HG03196 (cell line): Measurements from ENCODE around the gene EGLN1.
"Not testable (repeated sequence)": the region's sequence is repeated elsewhere in the genome, so short reads cannot be mapped to it uniquely, and the experiment has no call there.

Experiments used
- ATAC-seq: cut with Tn5 transposase; IDR thresholded peaks from one replicate; pipeline ENCODE4 v1.9.1; 2021; ENCODE audit not compliant: unreplicated experiment

The EGLN1 gene

DNA sequence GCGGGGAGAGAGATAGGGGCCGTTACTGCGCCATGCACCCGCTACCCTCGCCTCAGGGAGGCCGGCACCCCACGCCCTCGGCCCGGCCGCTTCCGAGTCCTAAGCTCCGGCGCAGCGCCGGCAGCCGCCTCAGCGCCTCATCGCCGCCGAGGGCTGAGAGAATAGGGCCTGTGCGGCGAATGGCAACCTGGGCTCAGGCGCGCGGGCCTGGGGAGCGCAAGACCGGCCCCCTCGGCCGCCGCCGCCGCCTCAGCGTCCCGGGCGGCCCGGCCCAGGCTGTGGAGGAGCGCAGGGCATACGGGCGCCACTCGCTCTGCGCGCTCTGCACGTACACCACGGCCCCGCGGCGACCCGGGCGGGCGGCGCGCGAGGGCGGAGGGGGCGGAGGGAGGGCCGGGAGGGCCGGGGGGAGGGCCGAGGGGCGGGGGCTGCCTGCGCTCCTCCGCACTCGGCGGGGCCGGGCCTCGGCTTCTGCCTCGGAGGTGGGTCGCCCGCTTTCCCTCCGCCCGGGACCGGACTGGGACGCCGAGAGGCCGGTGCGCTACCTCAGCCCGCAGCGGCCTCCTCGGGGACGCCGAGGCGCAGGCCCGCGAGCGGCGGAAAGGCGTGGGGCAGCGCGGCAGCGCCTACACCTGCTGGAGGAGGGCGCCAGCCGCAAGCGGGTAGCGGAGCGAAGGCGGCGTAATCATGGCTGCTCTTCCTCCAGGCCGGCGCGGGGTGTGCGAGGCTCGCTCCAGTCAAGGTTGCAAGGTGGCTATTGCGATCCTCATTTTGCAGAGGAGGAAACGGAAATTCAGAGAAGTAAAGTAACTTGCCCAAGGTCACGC, at the start of gene EGLN1:
TSS of gene EGLN1 (minus strand) at position 317 of the 827 bp plus-strand sequence. CDS start 399 bp downstream, outside the sequence.
- ATAC-seq: peak; percentile 81

DNA sequence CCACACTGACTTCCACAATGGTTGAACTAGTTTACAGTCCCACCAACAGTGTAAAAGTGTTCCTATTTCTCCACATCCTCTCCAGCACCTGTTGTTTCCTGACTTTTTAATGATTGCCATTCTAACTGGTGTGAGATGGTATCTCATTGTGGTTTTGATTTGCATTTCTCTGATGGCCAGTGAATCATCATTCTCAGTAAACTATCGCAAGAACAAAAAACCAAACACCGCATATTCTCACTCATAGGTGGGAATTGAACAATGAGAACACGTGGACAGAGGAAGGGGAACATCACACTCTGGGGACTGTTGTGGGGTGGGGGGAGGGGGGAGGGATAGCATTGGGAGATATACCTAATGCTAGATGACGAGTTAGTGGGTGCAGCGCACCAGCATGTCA, 49.4 kb upstream of the EGLN1 start:
- not testable (repeated sequence) for ATAC-seq

DNA sequence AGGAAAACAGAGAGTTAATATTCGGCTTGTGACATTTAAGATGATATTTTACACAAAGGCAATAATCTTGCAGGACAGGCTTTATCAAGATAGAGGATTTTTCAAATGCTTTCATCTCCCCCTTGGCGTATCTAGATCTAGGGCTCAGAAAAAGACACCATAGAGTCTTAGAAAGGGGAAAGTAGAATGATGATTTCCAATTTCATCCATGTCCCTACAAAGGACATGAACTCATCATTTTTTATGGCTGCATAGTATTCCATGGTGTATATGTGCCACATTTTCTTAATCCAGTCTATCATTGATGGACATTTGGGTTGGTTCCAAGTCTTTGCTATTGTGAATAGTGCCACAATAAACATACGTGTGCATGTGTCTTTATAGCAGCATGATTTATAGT, 48.9 kb upstream of the EGLN1 start:
- ATAC-seq: not testable (repeated sequence)

DNA sequence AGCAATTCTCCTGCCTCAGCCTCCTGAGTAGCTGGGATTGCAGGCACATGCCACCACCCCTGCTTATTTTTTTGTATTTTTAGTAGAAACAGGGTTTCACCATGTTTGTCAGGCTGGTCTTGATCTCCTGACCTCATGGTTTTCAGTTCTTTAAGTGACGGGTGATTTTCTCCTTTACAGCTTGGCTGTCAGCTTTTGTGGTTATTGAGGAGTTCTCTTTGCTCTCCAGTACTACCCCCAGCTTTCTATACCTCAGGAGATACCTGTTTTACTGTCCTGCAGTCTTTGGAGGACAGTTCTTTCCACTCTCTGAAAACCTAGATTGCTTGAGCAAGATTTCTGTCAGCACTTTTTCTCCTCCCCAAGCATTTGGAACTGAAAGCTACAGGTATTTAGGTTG, 45.9 kb upstream of the EGLN1 start:
- no peak for ATAC-seq

DNA sequence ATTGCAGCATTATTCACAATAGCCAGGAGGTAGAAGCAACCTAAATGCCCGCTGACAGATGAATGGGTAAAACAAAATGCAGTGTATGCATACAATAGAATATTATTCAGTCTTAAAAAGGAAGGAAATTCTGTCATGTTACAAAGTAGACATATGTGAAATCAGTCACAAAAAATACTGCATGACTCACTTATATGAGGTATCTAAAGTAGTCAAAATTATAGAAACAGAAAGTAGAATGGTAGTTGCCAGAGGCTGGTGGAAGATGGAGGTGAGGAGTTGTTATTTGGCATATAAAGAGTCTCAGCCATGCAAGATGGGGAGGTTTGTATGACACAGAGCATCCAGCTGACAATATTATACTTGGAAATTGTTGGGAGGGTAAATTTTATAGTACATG, 43.0 kb upstream of the EGLN1 start:
- no peak for ATAC-seq

DNA sequence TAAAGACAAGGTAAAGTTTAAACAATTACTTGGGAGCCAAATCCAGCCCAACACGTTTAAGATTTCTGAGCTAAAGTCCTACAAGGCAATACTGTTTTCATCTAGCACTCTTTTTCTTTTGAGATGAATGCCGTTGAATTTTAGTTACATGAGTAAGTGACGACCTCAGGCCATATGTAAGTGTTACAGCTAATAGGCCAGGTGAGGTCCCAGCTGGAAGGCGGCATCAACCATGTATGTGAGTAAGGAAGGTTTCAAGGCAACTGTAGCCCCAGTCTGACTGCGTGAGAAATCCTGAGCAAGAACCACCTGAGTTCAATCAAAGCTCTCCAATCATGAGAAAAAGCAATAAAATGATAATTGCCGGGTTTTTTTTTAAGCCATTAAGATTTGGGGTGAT, 41.5 kb upstream of the EGLN1 start:
- ATAC-seq: no peak

DNA sequence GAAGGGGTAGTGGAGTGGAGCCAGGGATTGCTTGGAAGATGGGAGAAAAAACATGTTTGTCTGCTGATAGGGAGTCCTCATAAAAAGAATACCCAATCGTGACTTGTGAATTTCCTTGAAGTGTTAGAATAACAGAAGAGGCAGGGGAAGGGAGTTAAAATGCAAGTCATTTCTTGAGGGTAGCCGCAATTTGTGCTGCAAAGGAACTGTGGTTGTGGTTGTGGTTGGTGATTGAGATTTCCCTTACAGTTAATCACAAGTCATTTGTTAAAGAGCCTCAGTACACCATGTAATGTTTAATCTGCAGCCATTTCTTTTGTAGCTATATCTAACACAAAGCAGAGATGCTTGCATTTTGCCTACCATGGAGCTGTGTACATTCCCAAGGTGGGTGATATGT, 38.5 kb upstream of the EGLN1 start:
- ATAC-seq: no peak

DNA sequence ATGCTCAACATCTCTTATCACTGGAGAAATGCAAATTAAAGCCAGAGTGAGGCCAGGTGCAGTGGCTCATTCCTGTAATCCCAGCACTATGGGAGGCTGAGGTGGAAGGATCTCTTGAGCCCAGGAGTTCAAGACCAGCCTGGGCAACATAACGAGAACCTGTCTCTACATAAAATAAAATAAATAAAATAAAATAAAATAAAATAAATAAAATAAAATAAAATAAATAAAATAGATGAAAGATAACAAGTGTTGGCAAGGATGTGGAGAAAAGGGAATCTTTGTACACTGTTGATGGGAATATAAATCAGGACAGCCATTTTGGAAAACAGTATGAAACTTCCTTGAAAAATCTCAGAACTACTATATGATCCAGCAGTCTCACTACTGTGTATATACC, 37.4 kb upstream of the EGLN1 start:
- not testable (repeated sequence) for ATAC-seq

DNA sequence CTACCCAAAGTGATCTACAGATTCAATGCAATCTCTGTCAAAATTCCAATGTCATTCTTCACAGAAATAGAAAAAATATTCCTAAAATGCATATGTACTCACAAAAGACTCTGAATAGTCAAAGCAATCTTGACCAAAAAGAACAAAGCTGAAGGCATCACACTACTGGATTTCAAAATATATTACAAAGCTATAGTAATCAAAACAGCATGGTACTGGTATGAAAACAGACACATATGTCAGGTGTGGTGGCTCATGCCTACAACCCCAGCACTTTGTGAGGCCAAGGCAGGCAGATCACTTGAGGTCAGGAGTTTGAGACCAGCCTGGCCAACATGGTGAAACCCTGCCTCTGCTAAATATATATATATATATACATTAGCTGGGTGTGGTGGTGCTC, 35.9 kb upstream of the EGLN1 start:
- not testable (repeated sequence) for ATAC-seq

DNA sequence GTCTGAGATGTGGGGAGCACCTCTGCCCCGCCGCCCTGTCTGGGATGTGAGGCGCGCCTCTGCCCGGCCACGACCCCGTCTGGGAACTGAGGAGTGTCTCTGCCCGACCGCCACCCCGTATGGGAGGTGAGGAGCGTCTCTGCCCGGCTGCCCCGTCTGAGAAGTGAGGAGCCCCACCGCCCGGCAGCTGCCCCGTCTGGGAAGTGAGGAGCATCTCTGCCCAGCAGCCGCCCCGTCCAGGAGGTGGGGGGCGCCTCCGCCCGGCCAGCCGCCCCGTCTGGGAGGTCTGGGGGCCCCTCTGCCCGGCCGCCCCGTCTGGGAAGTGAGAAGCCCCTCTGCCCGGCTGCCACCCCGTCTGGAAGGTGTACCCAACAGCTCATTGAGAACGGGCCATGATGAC, 32.0 kb upstream of the EGLN1 start:
- ATAC-seq: not testable (repeated sequence)

DNA sequence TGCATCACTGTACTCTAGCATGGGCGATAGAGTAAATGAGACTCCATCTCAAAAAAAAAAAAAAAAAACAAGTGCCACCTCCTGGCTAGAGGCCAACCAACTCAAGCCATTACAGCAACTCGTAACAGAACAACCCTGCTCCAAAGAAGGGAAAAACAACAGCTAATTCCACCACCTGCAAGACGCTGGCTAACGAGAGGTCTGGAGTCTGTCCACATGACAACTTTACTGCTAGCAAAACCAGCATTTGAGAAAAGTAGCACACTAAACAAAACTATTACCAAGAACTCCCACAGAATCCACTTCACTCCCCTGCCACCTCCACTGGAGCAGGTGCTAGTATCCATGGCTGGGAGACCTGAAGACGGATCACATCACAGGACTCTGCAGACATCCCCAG, 24.1 kb upstream of the EGLN1 start:
- ATAC-seq: no peak

DNA sequence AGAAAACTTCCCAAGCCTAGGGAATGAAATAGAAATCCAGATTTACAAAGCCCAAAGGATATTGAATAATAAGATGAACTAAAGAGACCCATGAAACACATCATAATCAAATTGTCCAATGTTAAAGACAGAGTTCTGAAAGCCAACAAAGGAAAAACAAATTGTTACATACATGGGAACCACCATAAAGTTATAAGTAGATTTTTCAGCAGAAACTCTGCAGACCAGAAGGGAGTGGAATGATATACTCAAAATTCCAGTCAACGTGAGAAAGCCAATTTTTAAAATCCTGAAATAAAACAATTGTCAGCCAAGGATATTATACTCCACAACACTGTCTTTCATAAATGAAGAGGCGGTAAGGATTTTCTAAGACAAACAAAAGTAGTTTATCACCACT, 22.0 kb upstream of the EGLN1 start:
- no peak for ATAC-seq

DNA sequence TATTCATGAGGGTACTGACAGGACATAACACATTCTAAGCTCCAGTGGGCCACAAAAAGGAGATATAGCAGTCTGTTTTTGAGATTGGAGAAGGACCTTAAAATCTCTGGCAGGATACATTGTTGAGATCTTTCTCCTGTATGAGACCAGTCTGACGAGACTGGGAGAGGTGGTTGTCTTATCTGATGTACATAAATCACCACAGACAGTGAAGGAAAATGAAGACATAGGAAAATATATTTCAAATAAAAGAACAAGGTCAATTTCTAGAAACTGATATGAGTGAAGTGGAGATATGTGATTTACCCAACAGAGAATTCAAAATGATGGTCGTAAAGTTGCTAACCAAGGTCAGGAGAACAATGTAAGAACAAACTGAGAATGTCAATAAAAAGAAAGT, 21.3 kb upstream of the EGLN1 start:
- no peak for ATAC-seq

DNA sequence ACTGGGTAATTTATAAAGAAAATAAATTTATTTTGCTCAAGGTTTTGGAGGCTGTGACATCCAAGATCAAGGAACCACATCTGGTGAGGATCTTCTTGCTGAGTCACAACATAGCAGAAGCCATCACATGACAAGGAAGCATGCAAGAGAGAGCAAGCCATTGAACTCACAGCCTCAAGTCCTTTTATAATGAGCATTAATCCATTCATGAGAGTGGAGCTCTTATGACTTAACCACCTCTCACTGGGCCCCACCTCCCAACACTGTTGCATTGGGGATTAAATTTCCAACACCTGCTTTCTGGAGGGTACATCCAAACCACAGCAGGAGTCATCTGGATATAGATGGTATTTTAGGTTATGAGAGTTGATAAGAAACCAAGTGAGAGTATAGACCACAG, 20.6 kb upstream of the EGLN1 start:
- ATAC-seq: no peak

DNA sequence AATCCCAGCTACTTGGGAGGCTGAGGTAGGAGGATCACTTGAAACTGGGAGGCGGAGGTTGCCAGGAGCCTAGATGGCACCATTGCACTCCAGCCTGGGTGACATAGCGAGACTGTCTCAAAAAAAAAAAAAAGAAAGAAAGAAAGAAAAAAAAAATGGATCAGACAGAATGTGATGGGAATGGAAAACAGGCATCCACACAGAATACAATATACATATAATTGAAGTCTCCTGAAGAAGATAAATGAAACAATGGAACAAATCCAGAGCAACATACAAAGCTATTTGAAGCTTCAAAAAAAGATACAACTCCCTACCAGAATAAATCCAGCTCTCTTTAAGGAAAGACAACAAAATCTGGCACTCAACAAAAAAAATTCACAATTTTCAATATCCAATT, 10.9 kb upstream of the EGLN1 start:
- ATAC-seq: no peak

DNA sequence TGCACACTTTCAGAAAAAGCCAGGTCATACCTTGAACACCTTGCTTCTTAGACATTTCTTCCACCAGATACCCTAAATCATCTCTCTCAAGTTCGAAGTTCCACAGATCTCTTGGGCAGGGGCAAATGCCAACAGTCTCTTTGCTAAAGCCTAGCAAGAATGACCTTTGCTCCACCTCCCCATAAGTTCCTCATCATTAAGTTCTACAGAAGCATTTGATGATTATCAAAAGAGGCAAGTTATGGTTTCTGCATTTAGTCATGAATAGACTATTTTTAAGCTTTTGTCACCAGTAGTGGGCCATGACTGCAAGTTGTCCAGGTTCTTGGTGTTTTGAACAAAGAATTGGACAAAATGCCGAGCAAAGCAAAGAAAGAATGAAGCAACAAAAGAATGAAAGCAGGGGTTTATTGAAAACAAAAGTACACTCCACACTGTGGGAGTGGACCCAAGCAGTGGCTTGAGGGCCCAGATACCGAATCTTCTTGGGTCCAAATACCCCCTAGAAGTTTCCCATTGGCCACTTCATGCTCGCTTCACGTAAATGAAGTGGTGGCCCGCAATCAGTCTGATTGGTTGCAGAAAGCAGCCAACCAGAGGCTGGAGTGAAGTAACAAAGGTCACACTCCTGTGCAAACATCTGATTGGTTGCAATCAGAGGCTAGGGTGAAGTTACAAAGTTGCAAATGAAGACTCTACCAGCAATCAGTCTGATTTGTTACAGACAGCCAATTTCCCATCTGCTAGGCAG, 9.8 kb upstream of the EGLN1 start:
- no peak for ATAC-seq

DNA sequence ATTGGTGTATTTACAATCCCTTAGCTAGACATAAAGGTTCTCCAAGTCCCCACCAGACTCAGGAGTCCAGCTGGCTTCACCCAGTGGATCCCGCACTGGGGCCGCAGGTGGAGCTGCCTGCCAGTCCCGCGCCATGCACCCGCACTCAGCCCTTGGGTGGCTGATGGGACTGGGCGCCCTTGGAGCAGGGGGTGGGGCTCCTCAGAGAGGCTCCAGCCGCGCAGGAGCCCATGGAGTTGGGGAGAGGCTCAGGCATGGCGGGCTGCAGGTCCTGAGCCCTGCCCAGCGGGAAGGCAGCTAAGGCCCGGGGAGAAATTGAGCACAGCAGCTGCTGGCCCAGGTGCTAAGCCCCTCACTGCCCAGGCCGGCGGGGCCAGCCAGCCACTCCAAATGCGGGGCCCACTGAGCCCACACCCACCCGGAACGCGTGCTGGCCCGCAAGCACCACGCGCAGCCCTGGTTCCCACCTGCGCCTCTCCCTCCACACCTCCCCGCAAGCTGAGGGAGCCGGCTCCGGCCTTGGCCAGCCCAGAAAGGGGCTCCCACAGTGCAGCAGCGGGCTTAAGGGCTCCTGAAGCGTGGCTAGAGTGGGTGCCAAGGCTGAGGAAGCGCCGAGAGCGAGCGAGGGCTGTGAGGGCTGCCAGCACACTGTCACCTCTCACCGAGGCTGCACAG, 8.7 kb upstream of the EGLN1 start:
- ATAC-seq: not testable (repeated sequence)

DNA sequence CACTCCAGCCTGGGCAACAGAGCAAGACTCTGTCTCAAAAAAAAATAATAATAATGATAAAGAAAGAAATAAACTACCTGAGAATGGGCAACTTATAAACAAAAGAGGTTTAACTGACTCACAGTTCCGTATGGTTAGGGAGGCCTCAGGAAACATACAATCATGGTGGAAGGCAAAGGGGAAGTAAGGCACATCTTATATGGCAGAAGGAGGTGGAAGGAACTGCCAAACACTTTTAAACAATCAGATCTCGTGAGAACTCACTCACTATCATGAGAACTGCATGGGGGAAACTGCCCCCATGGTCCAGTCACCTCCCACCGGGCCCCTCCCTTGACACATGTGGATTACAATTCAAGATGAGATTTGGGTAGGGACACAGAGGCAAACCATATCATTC, 6.3 kb upstream of the EGLN1 start:
- no peak for ATAC-seq

DNA sequence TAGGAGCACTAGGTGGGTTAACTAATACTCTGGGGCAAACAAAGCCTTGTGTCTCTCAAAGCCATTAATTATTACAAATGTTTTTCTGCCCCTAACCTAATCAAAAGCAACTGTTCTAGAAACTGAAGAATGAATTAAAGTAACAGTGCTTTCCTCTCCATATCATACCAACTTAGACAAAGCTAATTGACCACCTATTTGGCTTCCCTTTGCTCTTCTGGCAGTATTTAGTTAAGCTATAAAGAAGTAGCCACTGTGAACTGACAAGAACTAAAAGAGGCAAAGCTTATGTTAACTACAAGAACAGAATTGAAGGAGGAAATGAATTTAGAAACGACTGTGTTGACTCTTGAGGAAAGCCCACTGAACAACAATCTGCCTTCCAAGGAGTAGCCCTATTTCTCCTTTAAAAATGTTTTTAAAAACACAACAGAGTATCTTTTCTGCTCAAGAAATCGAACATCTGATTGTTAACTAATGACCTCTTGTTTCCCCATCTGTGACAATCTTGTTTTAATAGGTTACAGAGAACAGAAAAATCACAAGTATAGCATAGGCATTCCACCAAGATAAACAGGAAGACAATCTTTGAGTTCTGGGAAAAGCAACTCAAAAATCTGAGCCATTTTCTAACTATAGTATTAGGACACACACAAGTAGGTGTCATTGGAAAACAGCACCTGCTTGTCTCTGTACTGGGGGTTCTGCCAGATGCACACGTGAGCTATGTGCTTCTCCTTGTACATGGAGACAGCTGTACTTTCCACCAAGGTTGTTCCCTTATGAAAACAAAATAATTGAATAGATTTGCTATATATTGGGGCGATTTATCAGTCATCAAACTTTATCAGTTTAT, 3.1 kb upstream of the EGLN1 start:
- no peak for ATAC-seq

DNA sequence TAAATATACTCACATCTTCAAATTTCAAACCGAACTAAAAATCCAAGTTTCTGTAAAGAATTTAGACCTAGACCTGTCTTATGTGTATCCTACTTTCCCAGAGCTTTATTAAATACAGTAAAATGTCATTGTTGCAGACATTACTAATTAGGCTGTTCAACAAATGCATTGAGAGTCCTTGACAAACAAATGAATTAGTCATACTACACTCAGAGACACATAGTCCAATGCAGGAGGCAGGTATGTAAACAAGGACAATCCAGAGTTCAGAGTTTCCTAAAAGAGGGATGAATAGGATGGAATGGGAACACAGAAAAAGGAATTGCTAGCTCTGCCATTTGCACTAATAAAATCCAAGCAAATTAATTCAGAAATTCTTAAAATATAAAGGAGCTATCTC, 1.6 kb upstream of the EGLN1 start:
- no peak for ATAC-seq

DNA sequence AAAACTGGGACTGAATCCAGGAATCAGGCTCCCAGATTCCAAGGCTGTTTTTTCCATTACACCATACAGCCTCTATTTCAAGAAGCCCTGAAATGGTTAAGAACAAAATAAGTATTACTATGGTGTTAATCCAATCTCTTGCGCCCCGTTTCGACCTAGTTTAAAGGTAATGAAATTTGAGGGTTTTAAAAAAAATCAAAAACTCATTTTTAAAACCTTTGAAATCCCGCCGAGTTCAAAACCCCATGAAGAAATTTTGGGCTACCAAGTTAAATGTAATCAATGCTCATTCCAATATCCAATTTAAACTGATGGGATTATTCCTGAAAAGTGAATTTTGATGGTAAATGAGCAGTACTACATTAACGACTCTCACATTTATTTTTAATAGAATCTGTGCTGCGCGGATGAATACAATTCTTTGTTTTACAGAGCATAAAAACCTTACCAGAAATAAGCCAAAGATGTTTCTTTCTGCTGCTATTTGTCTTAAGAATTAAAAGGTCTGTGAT, 767 bp upstream of the EGLN1 start:
- ATAC-seq: no peak
